Bone marrow (tissue), 2 donors: ENCODE data around the gene MBD3.
A peak's percentile ranks its signal among the peaks of the same experiment; 100 is the strongest.

Source experiments
- DNase-seq, 2 donors: peaks; one replicate each; lab custom pipeline; 2025; lab: John Stamatoyannopoulos, UW

The MBD3 gene

GRCh38 chr19:1619094-1619439 lies 26.4 kb upstream of the MBD3 start:
- no peak for DNase-seq

GRCh38 chr19:1618157-1619093 lies 25.8 kb upstream of the MBD3 start:
- no peak for DNase-seq

GRCh38 chr19:1616875-1617274 lies 24.2 kb upstream of the MBD3 start:
- DNase-seq = no peak

- no peak for DNase-seq
Measured at GRCh38 chr19:1616396-1616795, 23.7 kb upstream of the MBD3 start.

GRCh38 chr19:1615156-1615765 lies 22.6 kb upstream of the MBD3 start:
- no peak for DNase-seq

GRCh38 chr19:1613808-1614570 lies 21.3 kb upstream of the MBD3 start:
- DNase-seq = no peak

- DNase-seq = no peak
Measured at GRCh38 chr19:1613146-1613545, 20.5 kb upstream of the MBD3 start.

GRCh38 chr19:1612114-1613086 lies 19.7 kb upstream of the MBD3 start:
- DNase-seq = no peak

- no peak for DNase-seq
Measured at GRCh38 chr19:1611353-1611752, 18.7 kb upstream of the MBD3 start.

- DNase-seq = no peak
Measured at GRCh38 chr19:1610579-1610978, 17.9 kb upstream of the MBD3 start.

- DNase-seq = no peak
Measured at GRCh38 chr19:1609680-1610474, 17.2 kb upstream of the MBD3 start.

GRCh38 chr19:1609103-1609396 lies 16.4 kb upstream of the MBD3 start:
- no peak for DNase-seq

GRCh38 chr19:1608359-1609102 lies 15.9 kb upstream of the MBD3 start:
- peak; percentile 3 to 33 for DNase-seq

GRCh38 chr19:1606138-1606651 lies 13.5 kb upstream of the MBD3 start:
- no peak for DNase-seq

- DNase-seq = peak; percentile 87 to 90
Measured at GRCh38 chr19:1605236-1606137, 12.8 kb upstream of the MBD3 start, which contains the start of gene UQCR11. Gene UQCR11, minus strand, starts transcription at chr19:1605462. Its CDS starts 53 bp downstream, at chr19:1605409.

GRCh38 chr19:1602091-1602707 lies 9.5 kb upstream of the MBD3 start:
- DNase-seq = no peak

- DNase-seq = no peak
Measured at GRCh38 chr19:1601613-1602064, 9.0 kb upstream of the MBD3 start.

GRCh38 chr19:1599460-1599846 lies 6.8 kb upstream of the MBD3 start:
- no peak for DNase-seq
